GM12875 (cell line): ENCODE measurements around the gene ARHGAP20.

Experiments
- H3K4me3 ChIP-seq: one replicate; pipeline ENCODE4 v1.5.1; 2011; ENCODE audit warnings: low read depth, low read length, control low read depth
- CTCF ChIP-seq: IDR thresholded peaks from 2 replicates; pipeline ENCODE4 v1.5.1; 2011; ENCODE audit warnings: low read depth, mild to moderate bottlenecking, control low read depth, inconsistent platforms, low read length, moderate library complexity, borderline replicate concordance; ENCODE audit not compliant: insufficient read depth

Gene ARHGAP20

GRCh38 chr11:110573411-110573810 lies 138.8 kb downstream of the ARHGAP20 start:
- TF ChIP-seq CTCF = no peak

GRCh38 chr11:110571081-110571720 lies 141.0 kb downstream of the ARHGAP20 start:
- no peak for TF ChIP-seq CTCF

More at GRCh38 chr11:110573411-110573810, 138.8 kb downstream of the ARHGAP20 start:
- H3K4me3 ChIP-seq = no peak overlapping the region

GRCh38 chr11:110566577-110566976 lies 145.7 kb downstream of the ARHGAP20 start:
- no peak for TF ChIP-seq CTCF
- no peak overlapping the region for H3K4me3 ChIP-seq

More at GRCh38 chr11:110571081-110571720, 141.0 kb downstream of the ARHGAP20 start:
- H3K4me3 ChIP-seq = no peak overlapping the region

- TF ChIP-seq CTCF = no peak
- no peak overlapping the region for H3K4me3 ChIP-seq
Observed at GRCh38 chr11:110565357-110566336, 146.6 kb downstream of the ARHGAP20 start.

GRCh38 chr11:110564676-110565356 lies 147.4 kb downstream of the ARHGAP20 start:
- no peak overlapping the region for H3K4me3 ChIP-seq
- no peak for TF ChIP-seq CTCF

GRCh38 chr11:110544779-110545178 lies 167.5 kb downstream of the ARHGAP20 start:
- no peak for TF ChIP-seq CTCF
- no peak overlapping the region for H3K4me3 ChIP-seq
